ENCODE data around the gene RCBTB1.
"Not testable (repeated sequence)": the region's sequence is repeated elsewhere in the genome, so short reads cannot be mapped to it uniquely, and the experiment has no call there.

Gene RCBTB1

GRCh38 chr13:49602005-49602404 lies 16.6 kb upstream of the RCBTB1 start:
- TF ChIP-seq CTCF (IDR thresholded peaks at IDR 0.05; ENCODE audit: low read depth, low read length, missing control alignments), result no peak
- H3K4me3 ChIP-seq (ENCODE audit: low read depth, low read length), result no peak overlapping the region
- no peak for DNase-seq (ENCODE audit: low read depth)

- TF ChIP-seq CTCF (IDR thresholded peaks at IDR 0.05; ENCODE audit: low read depth, low read length, missing control alignments), result no peak
- no peak for DNase-seq (ENCODE audit: low read depth)
- no peak overlapping the region for H3K4me3 ChIP-seq (ENCODE audit: low read depth, low read length)
These were observed 11.8 kb upstream of the RCBTB1 start for GRCh38 chr13:49597043-49597641.

- TF ChIP-seq CTCF (IDR thresholded peaks at IDR 0.05; ENCODE audit: low read depth, low read length, missing control alignments), result no peak
- no peak overlapping the region for H3K4me3 ChIP-seq (ENCODE audit: low read depth, low read length)
- DNase-seq (ENCODE audit: low read depth), result no peak
These were observed 10.9 kb upstream of the RCBTB1 start for GRCh38 chr13:49596221-49596620.

- no peak for DNase-seq (ENCODE audit: low read depth)
- no peak for TF ChIP-seq CTCF (IDR thresholded peaks at IDR 0.05; ENCODE audit: low read depth, low read length, missing control alignments)
- H3K4me3 ChIP-seq (ENCODE audit: low read depth, low read length), result no peak overlapping the region
These were observed 9.2 kb upstream of the RCBTB1 start for GRCh38 chr13:49594576-49594975.

GRCh38 chr13:49593876-49594275 lies 8.5 kb upstream of the RCBTB1 start:
- not testable (repeated sequence) for DNase-seq (ENCODE audit: low read depth); H3K4me3 ChIP-seq (ENCODE audit: low read depth, low read length)

GRCh38 chr13:49590714-49591113 lies 5.4 kb upstream of the RCBTB1 start:
- not testable (repeated sequence) for DNase-seq (ENCODE audit: low read depth); H3K4me3 ChIP-seq (ENCODE audit: low read depth, low read length)

- H3K4me3 ChIP-seq (ENCODE audit: low read depth, low read length), result no peak overlapping the region
- DNase-seq (ENCODE audit: low read depth), result no peak
- TF ChIP-seq CTCF (IDR thresholded peaks at IDR 0.05; ENCODE audit: low read depth, low read length, missing control alignments), result no peak
These were observed 2.0 kb upstream of the RCBTB1 start for GRCh38 chr13:49587311-49587847.

GRCh38 chr13:49586717-49587116 lies 1.4 kb upstream of the RCBTB1 start:
- no peak for DNase-seq (ENCODE audit: low read depth)
- no peak for TF ChIP-seq CTCF (IDR thresholded peaks at IDR 0.05; ENCODE audit: low read depth, low read length, missing control alignments)
- no peak overlapping the region for H3K4me3 ChIP-seq (ENCODE audit: low read depth, low read length)

Data from GM12864 (cell line).